ENCODE measurements around the gene CD109.
A peak's percentile ranks its signal among the peaks of the same experiment; 100 is the strongest.

CD109 gene

DNA sequence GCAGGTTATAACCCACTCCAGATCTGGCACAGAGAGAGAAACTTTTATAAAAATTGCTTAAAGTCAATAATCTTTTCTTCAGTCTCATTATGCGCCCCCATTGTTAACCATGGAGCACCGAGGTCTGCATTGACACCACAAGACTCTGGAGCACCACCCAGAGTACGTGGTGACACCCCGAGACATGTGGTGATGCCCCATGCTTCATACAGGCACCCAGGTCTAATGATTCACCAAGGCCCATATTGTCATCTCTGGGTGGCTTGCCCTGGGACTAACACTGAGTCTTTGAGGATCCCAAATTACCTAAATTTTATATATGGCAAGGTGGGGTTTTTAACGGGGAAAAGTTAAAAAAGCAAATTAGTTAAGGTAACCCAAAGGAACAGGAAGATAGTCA is 31.1 kb downstream of the CD109 start:
- no peak for DNase-seq (ENCODE audit: low spot score)

DNA sequence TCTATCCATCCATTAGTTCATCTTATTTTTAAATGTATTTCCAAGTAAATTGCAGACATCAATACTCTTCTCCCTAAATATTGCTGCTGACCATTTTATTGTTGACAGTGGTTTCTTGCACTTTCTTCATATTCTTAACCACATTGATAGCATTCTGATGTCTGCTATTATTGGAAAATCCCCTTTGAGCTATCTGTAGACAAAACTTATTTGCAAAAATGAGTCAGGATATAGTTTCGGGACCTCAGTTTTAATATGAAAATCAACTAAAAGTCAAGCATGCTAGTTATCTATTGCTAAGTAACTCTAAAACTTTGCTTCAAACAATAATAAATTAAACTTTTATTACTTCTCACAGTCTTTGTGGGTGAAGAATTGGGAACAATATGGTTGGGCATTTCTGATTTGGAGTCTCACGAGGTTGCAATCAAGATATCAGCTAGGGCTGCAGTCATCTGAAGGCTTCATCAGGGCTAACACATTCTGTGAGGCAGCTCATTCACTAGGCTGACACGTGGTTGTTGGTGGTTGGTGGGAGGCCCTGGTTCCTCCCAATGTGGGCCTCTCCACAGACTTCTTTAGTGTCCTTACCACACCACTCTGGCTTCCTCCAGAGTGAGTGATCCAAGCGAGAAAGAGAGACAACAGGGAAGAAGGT is 32.7 kb downstream of the CD109 start:
- DNase-seq (ENCODE audit: low spot score) = peak; percentile 87

DNA sequence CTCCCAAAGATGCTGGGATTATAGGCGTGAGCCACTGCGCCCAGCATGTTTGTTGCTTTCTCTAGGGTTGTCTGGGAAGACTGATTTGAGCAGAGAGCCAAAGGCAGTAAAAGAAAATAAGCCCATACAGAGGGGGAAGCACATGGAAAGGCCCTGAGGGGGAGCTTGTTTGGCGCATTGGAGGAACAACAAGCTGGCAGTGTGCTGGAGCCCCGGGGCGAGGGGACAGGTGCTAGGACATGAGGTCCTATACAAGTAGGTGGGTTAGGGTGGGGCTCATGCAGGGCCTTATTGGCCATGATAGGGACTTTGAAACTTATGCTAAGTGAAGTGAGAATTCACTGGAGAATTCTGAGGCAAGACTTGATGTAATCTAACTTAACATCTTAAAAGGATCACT is 35.3 kb downstream of the CD109 start:
- DNase-seq (ENCODE audit: low spot score) = no peak

DNA sequence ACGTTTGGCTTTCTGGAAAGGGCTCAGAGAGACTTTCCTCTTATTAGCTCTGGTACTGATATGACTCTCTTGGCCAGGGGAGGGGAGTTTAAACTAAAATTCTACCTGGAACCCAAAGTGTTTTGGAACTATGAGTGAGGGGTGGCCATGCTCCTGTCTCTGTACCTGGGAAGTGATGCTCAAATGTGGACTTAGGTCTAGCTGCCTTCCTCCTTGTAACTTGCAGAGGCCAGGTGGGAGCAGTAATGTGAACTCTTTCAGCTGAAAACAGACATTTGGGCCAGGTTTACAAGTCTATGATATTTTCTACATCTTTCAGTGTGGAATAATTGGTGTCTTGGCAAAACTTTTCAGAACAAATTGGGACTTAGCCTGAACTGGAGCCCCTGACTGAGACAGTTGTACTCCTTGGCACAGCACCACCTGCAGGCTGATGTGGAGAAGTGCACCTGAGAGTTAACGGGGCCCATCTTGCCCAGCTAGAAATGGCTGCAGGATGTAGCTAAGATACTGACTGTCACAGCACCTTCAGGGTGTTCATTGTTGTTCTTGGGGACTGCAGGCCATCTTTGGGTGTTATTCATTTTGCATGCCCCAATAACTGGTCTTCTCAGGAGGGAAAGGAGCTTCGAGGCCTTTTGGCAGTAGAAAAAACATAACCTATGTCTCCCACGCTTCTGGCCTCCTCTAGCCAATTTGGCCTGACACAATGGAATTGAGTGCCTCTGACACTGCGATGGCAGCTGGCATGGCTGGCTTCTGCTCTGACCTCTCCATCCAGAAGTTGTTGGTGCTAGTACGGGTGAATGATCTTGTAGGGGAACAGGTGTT is 37.1 kb downstream of the CD109 start:
- DNase-seq (ENCODE audit: low spot score) = peak; percentile 85

DNA sequence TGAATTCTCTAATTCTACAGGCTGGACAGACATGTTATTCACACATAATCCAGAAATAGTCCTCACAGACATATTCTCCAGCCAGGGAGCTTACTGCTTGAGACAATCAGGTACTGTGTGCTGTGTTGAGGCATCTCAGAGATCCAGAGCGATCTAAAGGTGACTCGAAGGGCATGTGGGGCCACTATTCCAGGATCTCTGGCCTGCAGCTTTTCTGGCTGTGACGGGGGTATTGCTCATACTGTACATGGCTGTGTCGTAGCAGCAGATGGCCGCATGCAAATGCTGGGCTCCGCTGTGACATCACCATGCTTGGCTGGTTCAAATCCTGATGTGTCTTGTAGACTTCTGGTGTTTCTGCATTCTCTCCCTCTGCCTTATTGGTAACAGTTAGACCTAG is 37.8 kb downstream of the CD109 start:
- no peak for DNase-seq (ENCODE audit: low spot score)

DNA sequence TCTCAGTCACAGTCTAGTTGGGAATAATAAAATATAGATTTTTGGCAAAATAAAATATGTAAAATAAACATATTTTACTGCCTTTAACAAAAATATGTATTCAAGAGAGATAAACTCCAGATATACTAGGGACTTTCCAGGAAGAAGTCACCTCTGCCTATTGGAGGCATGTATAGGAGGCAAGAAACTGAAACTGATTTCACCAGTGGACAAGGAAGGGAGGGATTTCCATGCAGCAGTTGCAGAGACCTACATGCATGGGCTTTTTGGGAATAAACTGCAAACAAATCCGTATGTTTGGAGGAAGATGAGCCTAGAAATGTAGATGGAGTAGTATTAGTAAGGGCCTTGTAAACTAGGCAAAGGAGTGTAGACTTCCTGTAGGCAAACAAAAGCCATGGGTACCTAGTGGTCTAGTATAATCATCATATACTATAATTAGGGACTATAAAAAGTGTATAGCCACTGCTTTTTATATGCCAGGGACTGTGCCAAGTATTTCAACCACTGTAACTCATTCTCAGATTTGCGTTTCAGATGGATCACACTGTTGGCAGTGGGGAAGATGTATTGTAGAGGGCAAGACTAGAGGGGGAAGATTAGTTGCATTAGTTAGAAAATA is 38.9 kb downstream of the CD109 start:
- no peak for DNase-seq (ENCODE audit: low spot score)

DNA sequence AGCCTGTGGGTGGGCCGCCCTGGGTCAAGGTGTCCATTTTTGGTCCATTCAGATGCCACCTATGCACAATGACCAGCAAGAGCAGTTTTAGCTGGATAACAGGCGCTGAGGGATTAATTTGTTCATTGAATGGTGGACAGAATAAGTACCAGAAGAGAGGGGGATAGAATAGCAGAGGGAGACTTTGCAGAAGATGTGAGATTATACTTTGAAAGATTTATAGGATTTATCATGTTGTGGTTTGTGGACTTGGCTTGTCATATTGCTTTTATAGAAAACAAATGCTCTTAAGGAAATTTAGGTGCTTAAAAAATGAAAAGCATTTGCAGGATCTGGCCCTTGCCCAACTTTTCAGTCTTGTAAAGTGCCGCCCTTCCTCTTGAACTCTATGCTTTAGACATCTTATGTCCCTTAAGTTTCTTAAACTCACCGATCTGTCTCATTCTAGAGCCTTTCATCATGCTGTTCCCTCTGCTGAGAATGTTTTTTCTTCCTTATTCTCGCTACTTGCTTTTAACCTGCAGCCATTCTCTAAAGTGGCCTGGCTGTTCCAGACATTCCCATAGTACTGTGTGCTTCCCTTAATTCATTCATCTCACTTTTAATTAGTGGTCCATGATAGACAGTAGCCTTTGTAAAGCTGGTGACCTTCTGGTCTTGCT is 42.5 kb downstream of the CD109 start:
- no peak for DNase-seq (ENCODE audit: low spot score)

DNA sequence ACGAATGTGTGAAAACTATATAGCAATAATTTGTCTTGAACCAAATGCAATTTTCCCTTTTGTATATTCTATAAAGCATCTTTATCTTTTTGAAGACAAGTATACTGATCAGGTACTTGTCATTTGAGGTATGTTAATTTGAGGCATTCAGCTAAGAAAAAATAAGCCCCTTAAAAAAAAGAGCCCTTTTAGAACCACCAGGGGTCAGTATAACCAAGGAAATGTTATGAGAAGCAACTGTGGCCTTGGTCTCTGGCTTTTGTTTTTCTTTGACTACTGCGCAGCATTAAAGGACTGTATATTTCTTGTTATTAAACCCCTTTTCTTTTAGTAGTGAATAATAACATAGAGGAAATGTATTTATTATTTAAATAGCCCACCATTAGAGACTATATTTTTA is 43.1 kb downstream of the CD109 start:
- DNase-seq (ENCODE audit: low spot score) = peak; percentile 62

DNA sequence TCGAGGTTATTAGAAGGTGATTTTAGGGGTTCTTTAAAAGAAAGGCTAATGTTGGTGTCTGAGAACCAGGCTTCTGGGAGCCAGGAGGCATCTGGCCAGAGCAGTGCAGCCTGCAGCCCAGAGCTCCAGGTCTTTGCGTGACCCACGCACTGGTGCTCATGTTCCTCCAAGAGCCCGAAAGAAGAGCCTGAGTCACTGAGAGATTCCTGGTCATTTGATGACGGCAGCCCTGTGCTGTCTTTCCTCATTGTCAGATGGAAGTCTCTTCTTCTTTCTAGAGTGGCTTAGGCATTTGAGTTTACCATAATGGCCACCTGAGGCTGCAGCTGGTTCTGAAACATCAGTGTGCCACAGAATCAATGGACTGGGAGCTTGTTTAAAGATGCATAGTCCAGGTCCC is 46.4 kb downstream of the CD109 start:
- no peak for DNase-seq (ENCODE audit: low spot score)

DNA sequence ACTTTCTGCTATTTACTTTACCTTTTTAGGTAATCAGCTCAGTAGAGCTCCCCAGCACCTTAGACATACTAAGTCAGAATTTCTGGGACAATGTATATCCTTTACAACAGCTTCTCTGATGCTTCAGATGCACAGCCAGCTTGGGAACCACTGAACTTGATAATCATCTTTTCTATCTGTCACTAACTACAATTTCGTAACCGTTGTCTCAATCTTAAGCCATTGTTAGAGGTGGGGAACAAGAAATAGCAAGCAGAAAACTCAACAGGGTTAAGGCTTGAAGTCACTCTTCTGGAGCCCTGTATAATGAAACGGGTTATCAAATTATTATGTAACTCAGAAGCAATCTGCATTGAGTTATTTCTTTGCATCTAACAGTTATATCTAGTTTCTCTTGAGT is 47.1 kb downstream of the CD109 start:
- no peak for DNase-seq (ENCODE audit: low spot score)

DNA sequence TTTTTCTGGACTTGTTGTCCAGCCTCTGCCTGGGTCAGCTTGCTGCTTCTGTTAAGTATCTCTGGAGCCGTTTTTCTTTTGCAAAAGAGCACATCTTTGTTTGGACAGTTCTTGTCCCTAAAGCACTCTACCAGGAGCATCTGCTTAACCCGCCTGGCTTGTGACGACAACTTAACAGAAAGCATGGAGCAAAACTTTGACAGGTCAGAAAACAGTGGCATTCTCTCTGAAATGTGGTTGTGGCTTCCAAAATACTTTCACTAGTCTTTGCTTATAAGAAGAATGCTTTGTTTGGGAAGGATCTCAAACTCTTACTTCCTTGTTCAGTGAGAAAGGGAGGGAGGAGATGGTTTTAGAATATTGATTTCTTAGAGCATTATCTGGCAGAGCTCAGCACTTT is 47.6 kb downstream of the CD109 start:
- no peak for DNase-seq (ENCODE audit: low spot score)

DNA sequence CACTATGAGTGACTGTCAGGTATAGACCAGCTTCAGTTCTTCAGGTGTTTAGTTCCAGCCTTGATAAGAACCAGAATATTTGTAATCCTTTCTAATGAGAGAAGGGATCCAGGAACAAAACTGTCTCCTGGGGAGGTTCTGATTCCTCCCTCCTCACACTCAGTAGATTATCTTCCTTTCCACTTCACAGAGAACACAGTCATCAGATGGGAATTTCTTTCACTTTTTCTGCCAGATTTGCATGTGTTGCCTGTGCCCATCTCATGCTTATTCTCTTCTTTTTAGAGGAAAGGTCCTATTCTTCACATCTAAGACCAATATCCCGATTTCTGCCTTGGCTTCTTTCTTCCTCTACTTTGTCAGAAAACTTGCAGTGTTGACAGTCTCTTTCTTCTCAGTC is 50.8 kb downstream of the CD109 start:
- no peak for DNase-seq (ENCODE audit: low spot score)

DNA sequence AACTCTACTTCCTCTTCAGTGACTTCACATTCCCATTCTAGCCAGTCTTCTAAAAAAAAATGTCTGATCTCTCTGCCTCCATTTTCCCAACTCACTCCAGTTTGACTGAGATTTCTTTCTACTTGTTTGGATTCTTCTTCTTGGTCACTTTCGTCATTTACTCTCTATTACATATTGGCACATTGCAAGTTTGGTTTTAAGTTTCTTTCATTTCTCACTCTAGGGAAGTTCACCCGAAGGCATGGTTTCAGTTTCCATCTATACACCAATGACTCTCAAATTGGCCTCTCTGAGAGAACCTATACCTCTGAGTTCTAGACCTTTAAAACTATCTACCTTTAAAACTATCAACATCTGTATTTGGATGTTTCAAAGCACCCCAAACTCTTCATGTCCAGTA is 51.3 kb downstream of the CD109 start:
- DNase-seq (ENCODE audit: low spot score) = peak; percentile 54

DNA sequence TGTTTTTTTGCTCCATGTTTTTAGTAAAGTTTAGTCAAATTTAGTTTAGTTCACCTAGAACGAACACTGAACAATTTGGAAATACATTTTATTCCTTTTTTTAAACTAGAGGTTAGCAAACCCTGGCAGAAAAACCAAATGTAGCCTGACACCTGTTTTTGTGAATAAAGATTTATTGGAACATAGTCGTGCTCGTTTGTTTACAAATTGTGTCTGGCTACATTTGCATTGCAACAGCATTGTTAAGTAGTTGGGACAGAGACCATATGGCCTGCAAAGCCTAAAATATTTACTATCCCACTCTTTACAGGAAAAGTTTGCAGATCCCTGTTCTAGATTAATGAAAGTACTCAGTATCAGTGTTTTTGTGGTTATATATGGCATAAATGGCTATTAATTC is 56.9 kb downstream of the CD109 start:
- DNase-seq (ENCODE audit: low spot score) = no peak

DNA sequence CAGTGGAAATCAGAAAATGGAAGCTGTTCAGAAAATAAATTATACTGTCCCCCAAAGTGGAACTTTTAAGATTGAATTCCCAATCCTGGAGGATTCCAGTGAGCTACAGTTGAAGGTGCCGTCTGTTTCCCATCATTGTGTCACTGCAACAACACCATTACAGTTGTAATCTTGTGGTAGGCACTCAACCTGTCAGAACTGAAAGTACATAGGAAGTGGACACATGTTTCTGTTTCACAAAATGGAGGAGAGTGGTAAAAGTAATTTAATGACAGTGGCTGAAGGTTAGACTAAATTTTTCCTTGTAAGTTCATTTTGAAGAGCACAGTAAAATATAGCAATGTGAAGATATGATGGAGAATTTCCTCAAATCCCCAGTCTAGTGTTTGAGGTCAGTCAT is 70.0 kb downstream of the CD109 start:
- DNase-seq (ENCODE audit: low spot score) = peak; percentile 9

DNA sequence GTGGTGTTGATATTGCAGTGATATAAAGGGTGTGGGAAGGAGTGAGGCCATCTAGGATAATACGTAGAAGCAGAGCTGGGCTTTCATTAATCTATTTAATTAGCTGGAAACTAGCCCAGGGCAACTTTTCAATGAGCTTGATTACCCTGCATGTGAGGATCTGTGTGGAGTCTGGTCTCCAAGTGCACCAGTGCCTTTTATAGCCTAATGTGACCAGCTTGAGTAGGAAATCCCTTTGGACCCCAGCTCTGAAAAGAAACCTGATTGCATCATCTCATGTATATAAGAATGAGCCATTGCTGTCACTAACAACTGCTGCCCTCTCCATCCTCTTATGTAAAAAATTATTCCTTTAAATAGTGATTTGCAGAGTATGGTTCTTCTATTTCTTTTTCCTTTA is 72.6 kb downstream of the CD109 start:
- no peak for DNase-seq (ENCODE audit: low spot score)

DNA sequence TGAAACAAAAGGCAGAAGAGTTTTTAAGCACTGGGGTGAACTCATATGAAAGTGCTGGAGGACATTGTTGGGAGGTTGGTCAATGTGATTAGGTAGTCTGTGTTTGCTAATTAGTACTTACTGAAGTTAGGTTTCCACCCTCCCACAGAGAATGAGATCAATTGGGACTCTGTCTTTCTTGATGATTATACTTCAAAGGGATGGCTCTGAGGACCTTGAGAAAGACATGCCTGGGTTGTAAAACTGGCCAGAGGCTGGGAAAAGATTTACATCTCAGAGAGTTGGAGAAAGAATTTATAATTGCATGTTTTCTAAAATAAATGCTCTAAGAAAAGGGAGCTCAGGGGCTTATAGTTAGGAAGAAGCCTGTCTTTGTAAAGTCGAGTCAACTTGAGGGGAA is 74.0 kb downstream of the CD109 start:
- DNase-seq (ENCODE audit: low spot score) = no peak

DNA sequence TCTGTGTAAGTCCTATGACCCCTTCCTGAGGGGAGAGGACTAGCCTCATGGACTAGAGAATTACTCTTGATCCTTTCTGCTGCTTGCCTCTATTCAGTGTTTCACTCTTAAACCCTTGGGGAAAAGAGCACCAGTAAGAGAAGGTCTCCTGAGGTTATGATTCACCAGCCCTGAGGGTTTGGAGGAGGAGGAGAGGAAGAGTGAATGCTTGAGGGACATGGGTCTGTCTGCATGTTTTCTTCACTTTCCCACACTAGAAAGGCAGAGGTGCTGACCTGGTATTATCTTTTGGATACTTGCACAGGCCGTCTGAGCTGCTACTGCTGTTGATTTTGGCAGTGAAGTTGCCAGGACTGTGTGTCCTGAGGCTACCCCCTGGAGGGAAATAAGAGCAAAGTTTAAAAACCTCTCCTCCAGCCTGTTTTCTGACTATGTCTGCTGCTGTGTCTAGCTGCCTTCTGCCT is 78.3 kb downstream of the CD109 start:
- DNase-seq (ENCODE audit: low spot score) = no peak

DNA sequence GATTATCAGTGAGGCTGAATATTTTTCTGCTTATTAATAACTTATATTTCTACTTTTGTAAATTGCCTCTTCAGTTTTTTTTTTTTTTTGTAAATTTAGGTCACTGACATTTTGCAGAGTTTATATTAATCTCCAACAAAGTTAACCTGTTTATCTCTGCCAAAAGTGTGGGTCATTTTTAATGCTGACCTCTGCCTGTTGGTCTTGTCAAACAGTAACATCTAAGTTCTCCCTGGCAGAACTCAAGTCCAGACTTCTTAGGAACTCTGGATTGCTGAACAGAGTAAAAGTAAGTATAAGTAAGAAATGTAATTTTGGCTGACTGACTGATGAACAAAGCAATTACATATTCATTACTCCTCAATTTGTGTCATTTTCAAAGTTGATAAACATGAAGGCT is 83.9 kb downstream of the CD109 start:
- no peak for DNase-seq (ENCODE audit: low spot score)

DNA sequence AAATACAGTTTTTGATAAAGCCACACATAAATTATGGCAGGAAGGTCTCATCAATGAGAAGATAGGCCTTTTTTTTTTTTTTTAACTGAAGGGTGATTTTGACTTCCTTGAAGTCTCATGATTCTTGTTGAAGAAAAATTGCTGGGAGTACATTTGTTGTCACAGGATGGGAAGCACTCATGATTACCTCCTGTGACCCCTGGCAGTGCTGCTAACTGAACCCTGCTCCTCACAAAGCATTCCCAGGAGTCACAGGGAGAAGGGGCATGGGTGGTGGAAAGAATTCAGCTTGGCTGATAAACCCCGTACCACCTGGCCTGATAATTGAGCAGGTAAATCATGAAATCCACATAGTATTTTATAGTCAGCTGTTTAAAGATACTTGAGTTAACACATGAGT is 86.9 kb downstream of the CD109 start:
- no peak for DNase-seq (ENCODE audit: low spot score)

DNA sequence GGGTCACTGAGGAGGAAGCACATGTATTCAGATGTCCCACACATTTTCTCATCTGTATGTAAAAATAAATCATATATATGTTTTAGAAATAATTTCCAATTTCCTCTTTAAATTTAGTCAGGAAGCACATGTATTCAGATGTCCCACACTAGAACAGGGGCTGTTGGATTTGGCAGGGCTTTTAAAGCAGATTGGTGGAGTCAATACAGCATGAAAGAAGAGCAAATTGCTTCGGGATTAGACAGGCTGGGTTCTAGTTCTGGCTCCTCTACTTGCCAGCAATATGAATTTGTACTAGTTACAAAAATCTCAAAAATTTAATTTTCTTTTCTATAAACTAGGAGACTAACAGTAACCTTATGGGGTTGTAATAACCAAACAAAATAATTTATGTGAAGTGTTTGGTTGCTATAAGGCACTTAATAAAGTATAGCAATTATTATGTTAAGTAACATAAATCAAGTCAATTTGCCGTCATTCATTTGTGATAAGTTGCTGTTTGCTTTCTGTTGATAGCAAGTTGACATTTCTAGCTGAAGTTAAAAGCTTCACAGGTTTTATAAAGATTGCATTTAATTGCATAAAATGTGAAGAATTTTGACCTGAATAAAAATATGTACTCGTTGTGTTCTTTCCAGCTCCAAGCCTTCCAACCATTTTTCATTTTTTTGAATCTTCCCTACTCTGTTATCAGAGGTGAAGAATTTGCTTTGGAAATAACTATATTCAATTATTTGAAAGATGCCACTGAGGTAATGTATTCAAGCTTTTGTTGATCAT is 88.9 kb downstream of the CD109 start:
- no peak for DNase-seq (ENCODE audit: low spot score)

DNA sequence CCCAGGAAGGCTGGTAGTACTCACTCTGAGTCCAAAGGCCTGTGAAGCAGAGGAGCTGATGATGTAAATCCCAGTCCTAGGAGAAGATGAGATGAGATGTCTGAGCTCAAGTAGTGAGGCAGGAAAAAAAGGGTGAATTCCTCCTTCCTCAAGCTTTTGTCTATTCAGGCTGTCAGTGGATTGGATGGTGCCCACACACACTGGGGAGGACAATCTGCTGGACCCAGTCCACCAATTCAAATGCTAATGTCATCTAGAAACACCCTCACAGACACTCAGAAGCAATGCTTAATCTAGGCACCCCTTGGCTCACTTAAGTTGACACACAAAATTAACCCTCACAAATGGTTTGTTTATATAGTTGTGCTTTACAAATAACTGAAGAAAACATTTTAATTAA is 94.6 kb downstream of the CD109 start:
- DNase-seq (ENCODE audit: low spot score) = no peak
